Sigmoid colon (tissue), 4 donors: ENCODE measurements around the gene CPM.

Source experiments
- POLR2A ChIP-seq, 2 donors: fragments of 450-650 bp; IDR thresholded peaks; one replicate each; pipeline ENCODE4 v1.6.1; 2016; ENCODE audit warnings: antibody characterized with exemption in 2 of 2, mild to moderate bottlenecking in 2 of 2, moderate library complexity in 2 of 2
- POLR2AphosphoS5 ChIP-seq, 4 donors: sonication (generic); formaldehyde crosslinking; IDR thresholded peaks; one replicate each; pipeline ENCODE4 v1.6.1; 2017; ENCODE audit warnings: antibody characterized with exemption in 4 of 4
- TF ChIP-seq, protein P1 (sequence below), 4 experiments: fragments of 450-650 bp in 3 of 4; fragments of 200-600 bp in 1 of 4; IDR thresholded peaks; one replicate each; pipeline ENCODE4 v1.5.1; 2016 to 2019; ENCODE audit warnings: antibody characterized with exemption in 4 of 4, mild to moderate bottlenecking in 3 of 4, moderate library complexity in 2 of 4

DNA sequence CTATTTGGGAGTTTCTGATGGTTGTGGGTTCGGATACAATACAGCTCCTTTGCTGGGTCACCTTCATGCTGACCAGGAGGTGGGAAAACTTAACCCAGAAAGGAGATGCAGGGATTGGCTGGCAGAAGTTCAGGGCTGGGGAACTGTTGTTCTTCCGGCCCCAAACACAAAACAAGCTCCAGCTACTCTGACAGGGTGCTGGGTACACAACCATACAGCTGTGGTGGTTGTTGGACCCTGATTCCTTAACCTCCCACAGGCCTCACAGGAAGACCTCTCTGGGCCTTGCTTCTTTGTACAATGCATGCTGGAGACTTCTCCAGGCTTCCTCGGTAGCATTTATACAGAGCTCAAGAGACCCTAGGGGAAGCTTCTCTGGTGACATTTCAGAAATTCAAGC, 47.6 kb downstream of the CPM start:
- TF ChIP-seq, protein P1, sequence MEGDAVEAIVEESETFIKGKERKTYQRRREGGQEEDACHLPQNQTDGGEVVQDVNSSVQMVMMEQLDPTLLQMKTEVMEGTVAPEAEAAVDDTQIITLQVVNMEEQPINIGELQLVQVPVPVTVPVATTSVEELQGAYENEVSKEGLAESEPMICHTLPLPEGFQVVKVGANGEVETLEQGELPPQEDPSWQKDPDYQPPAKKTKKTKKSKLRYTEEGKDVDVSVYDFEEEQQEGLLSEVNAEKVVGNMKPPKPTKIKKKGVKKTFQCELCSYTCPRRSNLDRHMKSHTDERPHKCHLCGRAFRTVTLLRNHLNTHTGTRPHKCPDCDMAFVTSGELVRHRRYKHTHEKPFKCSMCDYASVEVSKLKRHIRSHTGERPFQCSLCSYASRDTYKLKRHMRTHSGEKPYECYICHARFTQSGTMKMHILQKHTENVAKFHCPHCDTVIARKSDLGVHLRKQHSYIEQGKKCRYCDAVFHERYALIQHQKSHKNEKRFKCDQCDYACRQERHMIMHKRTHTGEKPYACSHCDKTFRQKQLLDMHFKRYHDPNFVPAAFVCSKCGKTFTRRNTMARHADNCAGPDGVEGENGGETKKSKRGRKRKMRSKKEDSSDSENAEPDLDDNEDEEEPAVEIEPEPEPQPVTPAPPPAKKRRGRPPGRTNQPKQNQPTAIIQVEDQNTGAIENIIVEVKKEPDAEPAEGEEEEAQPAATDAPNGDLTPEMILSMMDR (IDR thresholded peaks at IDR 0.05), result no peak
- TF ChIP-seq POLR2A (IDR thresholded peaks at IDR 0.05) (no peak), POLR2AphosphoS5 (IDR thresholded peaks at IDR 0.05) (no peak)
